HepG2 (cell line): Measurements from ENCODE around the gene PRKAR2B. TPM values are rescaled to one million over a fixed set of nuclear protein-coding genes. Genes with fewer than 3 reads are reported as not detected.

Experiments used
- ZNF207 ChIP-seq: fragments of 450-650 bp; IDR thresholded peaks from 2 replicates; pipeline ENCODE4 v1.6.1; 2016; ENCODE audit warnings: antibody characterized with exemption, borderline replicate concordance
- ZNF598 ChIP-seq: sonication (generic); formaldehyde crosslinking; IDR thresholded peaks from 2 replicates; pipeline ENCODE4 v1.5.1; 2020; ENCODE audit warnings: mild to moderate bottlenecking, missing genetic modification reagents, borderline replicate concordance
- ZXDC ChIP-seq: sonication (generic); formaldehyde crosslinking; IDR thresholded peaks from 2 replicates; pipeline ENCODE4 v1.5.0; 2020; ENCODE audit warnings: mild to moderate bottlenecking, missing genetic modification reagents
- polyA plus RNA-seq, 8 experiments: library from polyadenylated mRNA; depleted of rRNA in 3 of 8; stranded (reverse) in 7 of 8; unstranded in 1 of 8; fragments of >200 nt; fragmentation: Illumina TruSeq in 4 of 8; extraction: Trizol in 4 of 8; gene quantifications; 2 replicates each; pipeline versions ENCODE4 v1.2.1 to v1.2.3, GENCODE V29; 2011 to 2016; ENCODE audit warnings: low read depth in 4 of 8, missing spikeins in 1 of 8, mixed read lengths in 1 of 8; ENCODE audit not compliant: insufficient read depth in 1 of 8
- total RNA-seq, 5 experiments: library from RNA; depleted of rRNA; stranded (reverse); fragments of >200 nt; fragmentation: Illumina TruSeq; extraction: Trizol; gene quantifications; 2 replicates each; pipeline ENCODE4 v1.2.3, GENCODE V29; 2016; ENCODE audit warnings: low read depth in 1 of 5
- TF ChIP-seq, protein P1 (sequence below), 2 experiments: sonication (generic) in 1 of 2; formaldehyde crosslinking in 1 of 2; IDR thresholded peaks; 2 replicates each; pipeline versions ENCODE4 v1.4.0 to v1.6.1; 2016 to 2020; ENCODE audit warnings: borderline replicate concordance in 1 of 2, low read depth in 1 of 2, mild to moderate bottlenecking in 1 of 2, missing genetic modification reagents in 1 of 2

PRKAR2B gene
- total and polyA plus RNA-seq, 2 of the 13 experiments (the other 11 are each of a cell fraction or from before 2014, with no cell fraction given), result not detected

DNA sequence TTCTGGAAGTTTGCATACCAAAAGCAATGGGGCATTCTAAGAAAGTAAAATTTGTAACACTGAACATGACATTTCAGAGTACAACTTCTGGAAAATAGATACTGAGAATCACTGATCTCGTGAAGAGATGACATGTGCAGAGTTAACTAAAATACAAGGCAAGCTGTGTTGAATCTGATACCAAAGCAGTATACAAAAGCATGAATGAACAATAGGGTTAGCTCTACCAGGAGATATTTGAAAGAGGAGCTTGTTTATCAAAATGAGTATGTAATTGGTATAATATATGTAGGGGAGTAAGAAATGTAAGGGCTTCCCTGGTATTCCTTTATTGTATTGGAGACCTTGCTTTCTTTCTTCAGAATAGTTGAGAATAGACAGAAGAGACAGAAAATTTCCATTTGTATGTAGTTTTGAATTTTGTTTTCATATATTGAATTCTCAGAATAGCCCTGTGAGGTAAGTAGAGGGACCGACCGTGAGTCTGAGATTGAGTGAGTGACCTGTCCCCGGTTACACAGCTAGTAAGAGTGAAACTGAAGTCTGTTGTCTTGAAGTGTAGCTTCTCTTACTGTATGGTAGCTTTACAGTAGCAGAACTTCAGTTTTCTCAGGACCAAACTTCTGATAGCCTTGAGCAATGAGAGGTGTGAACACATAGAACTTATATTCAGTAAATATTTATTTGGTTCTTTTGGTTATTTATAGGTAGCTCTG is 129.3 kb downstream of the PRKAR2B start (continued):
- TF ChIP-seq, protein P1, sequence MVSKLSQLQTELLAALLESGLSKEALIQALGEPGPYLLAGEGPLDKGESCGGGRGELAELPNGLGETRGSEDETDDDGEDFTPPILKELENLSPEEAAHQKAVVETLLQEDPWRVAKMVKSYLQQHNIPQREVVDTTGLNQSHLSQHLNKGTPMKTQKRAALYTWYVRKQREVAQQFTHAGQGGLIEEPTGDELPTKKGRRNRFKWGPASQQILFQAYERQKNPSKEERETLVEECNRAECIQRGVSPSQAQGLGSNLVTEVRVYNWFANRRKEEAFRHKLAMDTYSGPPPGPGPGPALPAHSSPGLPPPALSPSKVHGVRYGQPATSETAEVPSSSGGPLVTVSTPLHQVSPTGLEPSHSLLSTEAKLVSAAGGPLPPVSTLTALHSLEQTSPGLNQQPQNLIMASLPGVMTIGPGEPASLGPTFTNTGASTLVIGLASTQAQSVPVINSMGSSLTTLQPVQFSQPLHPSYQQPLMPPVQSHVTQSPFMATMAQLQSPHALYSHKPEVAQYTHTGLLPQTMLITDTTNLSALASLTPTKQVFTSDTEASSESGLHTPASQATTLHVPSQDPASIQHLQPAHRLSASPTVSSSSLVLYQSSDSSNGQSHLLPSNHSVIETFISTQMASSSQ (IDR thresholded peaks at IDR 0.05; ENCODE audit: low read depth), result no peak
- TF ChIP-seq, protein P1 (CRISPR knock-in tag; IDR thresholded peaks at IDR 0.05; ENCODE audit: borderline replicate concordance), result no peak
- TF ChIP-seq ZXDC (CRISPR knock-in tag) (no peak), ZNF207 (no peak), ZNF598 (CRISPR knock-in tag) (no peak)
